Esophagus squamous epithelium (tissue), 4 donors: ENCODE results near the gene WDR75.

ENCODE experiments used
- POLR2A ChIP-seq, 4 donors: fragments of 450-650 bp; IDR thresholded peaks; one replicate each; pipeline ENCODE4 v1.6.1; 2017; ENCODE audit warnings: antibody characterized with exemption in 4 of 4, mild to moderate bottlenecking in 4 of 4, moderate library complexity in 3 of 4
- TF ChIP-seq, protein P1 (sequence below), 6 experiments: fragments of 450-650 bp in 4 of 6; fragments of 200-600 bp in 2 of 6; sonication (generic) in 2 of 6; IDR thresholded peaks; one replicate each; pipeline ENCODE4 v1.5.1; 2016 to 2019; ENCODE audit warnings: antibody characterized with exemption in 6 of 6, mild to moderate bottlenecking in 4 of 6, moderate library complexity in 4 of 6

DNA sequence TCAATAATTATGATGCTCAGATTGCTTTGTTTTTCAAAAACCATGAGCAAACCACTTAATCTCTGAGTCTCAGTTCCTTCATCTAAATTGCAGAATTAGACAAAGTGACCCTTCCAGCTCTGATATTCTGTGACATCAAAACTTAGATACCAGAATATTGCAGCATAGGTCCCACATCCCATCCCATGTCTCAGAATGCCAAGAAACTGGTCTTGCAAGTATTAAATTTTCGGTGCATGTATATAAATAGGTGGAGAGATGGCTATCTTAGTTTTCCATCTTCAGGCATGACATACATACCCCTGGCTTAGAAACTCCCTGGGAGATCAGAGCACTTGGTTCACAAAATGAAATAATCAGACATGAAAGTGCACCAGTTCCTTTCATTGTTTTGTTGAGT is 39.8 kb downstream of the WDR75 start:
- TF ChIP-seq, protein P1, sequence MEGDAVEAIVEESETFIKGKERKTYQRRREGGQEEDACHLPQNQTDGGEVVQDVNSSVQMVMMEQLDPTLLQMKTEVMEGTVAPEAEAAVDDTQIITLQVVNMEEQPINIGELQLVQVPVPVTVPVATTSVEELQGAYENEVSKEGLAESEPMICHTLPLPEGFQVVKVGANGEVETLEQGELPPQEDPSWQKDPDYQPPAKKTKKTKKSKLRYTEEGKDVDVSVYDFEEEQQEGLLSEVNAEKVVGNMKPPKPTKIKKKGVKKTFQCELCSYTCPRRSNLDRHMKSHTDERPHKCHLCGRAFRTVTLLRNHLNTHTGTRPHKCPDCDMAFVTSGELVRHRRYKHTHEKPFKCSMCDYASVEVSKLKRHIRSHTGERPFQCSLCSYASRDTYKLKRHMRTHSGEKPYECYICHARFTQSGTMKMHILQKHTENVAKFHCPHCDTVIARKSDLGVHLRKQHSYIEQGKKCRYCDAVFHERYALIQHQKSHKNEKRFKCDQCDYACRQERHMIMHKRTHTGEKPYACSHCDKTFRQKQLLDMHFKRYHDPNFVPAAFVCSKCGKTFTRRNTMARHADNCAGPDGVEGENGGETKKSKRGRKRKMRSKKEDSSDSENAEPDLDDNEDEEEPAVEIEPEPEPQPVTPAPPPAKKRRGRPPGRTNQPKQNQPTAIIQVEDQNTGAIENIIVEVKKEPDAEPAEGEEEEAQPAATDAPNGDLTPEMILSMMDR (IDR thresholded peaks at IDR 0.05), result no peak
- no peak for TF ChIP-seq POLR2A (IDR thresholded peaks at IDR 0.05)
